Ascending aorta (tissue), 2 donors: ENCODE measurements around the gene PLPP2. TPM values are rescaled to one million over a fixed set of nuclear protein-coding genes. Genes with fewer than 3 reads are reported as not detected.

Source experiments
- DNase-seq, 2 donors: peaks; one replicate each; pipeline ENCODE4 v3.0.0-alpha.2; 2019; ENCODE audit warnings: low spot score in 2 of 2
- H3K27ac ChIP-seq, 2 donors: fragments of 200-600 bp; sonication (generic); one replicate each; pipeline ENCODE4 v1.5.1; 2016 to 2017; ENCODE audit warnings: mild to moderate bottlenecking in 1 of 2
- H3K27me3 ChIP-seq: fragments of 200-600 bp; sonication (generic); one replicate; pipeline ENCODE4 v1.5.1; 2017
- H3K36me3 ChIP-seq, 2 donors: fragments of 200-600 bp; sonication (generic); one replicate each; pipeline ENCODE4 v1.5.1; 2016
- H3K4me1 ChIP-seq, 2 donors: fragments of 200-600 bp; sonication (generic); one replicate each; pipeline ENCODE4 v1.5.1; 2016 to 2017; ENCODE audit warnings: mild to moderate bottlenecking in 1 of 2
- H3K4me3 ChIP-seq, 2 donors: fragments of 200-600 bp; sonication (generic); one replicate each; pipeline ENCODE4 v1.5.1; 2016 to 2017; ENCODE audit warnings: mild to moderate bottlenecking in 1 of 2
- H3K9me3 ChIP-seq, 2 donors: fragments of 200-600 bp; sonication (generic); one replicate each; pipeline ENCODE4 v1.5.1; 2016
- CTCF ChIP-seq, 3 experiments: fragments of 200-600 bp in 2 of 3; fragments of 450-650 bp in 1 of 3; sonication (generic) in 2 of 3; IDR thresholded peaks; one replicate each; pipeline ENCODE4 v1.5.1; 2016 to 2019; ENCODE audit warnings: antibody characterized with exemption in 3 of 3, mild to moderate bottlenecking in 1 of 3, moderate library complexity in 1 of 3
- intact Hi-C: fragments of 100-400 bp; cut with DNase I; formaldehyde crosslinking; loops from one replicate; pipeline ENCODE4 v1.15.1; 2023
- total RNA-seq: library from RNA; depleted of rRNA; stranded (reverse); fragments of >200 nt; gene quantifications from one replicate; pipeline ENCODE4 v1.1.0, GENCODE V29; 2016

Gene PLPP2
- total RNA-seq, 1 donor from 2014 or later, result 55.3 TPM

GRCh38 chr19:282501-282900 is 8.7 kb downstream of the PLPP2 start:
- intact Hi-C loops, result no loop called here
- H3K36me3 ChIP-seq, result no peaks in the 10 kb centered on the region
- DNase-seq, result no peak
- H3K9me3 ChIP-seq, result no peaks in the 10 kb centered on the region
- no peaks in the 10 kb centered on the region for H3K27me3 ChIP-seq
- TF ChIP-seq CTCF (IDR thresholded peaks at IDR 0.05), result no peak
- H3K27ac ChIP-seq, result no peak overlapping the region
- H3K4me3 ChIP-seq, result no peak overlapping the region
- no peaks in the 10 kb centered on the region for H3K4me1 ChIP-seq

GRCh38 chr19:281992-282391 is 9.2 kb downstream of the PLPP2 start:
- intact Hi-C loops, result no loop called here
- Histone ChIP-seq H3K36me3 (no peaks in the 10 kb centered on the region), H3K27me3 (no peaks in the 10 kb centered on the region), H3K4me3 (no peak overlapping the region), H3K9me3 (no peaks in the 10 kb centered on the region), H3K4me1 (no peaks in the 10 kb centered on the region), H3K27ac (no peak overlapping the region)
- TF ChIP-seq CTCF (IDR thresholded peaks at IDR 0.05), result no peak
- DNase-seq, result no peak

- H3K27ac ChIP-seq, result no peak overlapping the region
- H3K36me3 ChIP-seq, result no peaks in the 10 kb centered on the region
- H3K9me3 ChIP-seq, result no peaks in the 10 kb centered on the region
- no peak overlapping the region for H3K4me3 ChIP-seq
- intact Hi-C loops, result no loop called here
- no peak for TF ChIP-seq CTCF (IDR thresholded peaks at IDR 0.05)
- H3K27me3 ChIP-seq, result no peaks in the 10 kb centered on the region
- H3K4me1 ChIP-seq, result no peaks in the 10 kb centered on the region
- DNase-seq, result no peak
These were observed 9.9 kb downstream of the PLPP2 start for GRCh38 chr19:281156-281853.

GRCh38 chr19:280541-281009 is 10.6 kb downstream of the PLPP2 start:
- Histone ChIP-seq H3K9me3 (no peaks in the 10 kb centered on the region), H3K4me1 (no peaks in the 10 kb centered on the region), H3K27me3 (no peaks in the 10 kb centered on the region), H3K36me3 (no peaks in the 10 kb centered on the region), H3K27ac (no peak overlapping the region), H3K4me3 (no peak overlapping the region)
- DNase-seq, result no peak
- intact Hi-C loops, result no loop called here
- TF ChIP-seq CTCF (IDR thresholded peaks at IDR 0.05), result no peak

- no peak for DNase-seq
- H3K9me3 ChIP-seq, result no peaks in the 10 kb centered on the region
- no peaks in the 10 kb centered on the region for H3K4me1 ChIP-seq
- no peak overlapping the region for H3K4me3 ChIP-seq
- intact Hi-C loops, result no loop called here
- no peaks in the 10 kb centered on the region for H3K27me3 ChIP-seq
- H3K27ac ChIP-seq, result no peak overlapping the region
- H3K36me3 ChIP-seq, result no peaks in the 10 kb centered on the region
- TF ChIP-seq CTCF (IDR thresholded peaks at IDR 0.05), result no peak
These were observed 11.5 kb downstream of the PLPP2 start for GRCh38 chr19:279656-280055.

- TF ChIP-seq CTCF (IDR thresholded peaks at IDR 0.05), result no peak
- H3K27me3 ChIP-seq, result no peaks in the 10 kb centered on the region
- intact Hi-C loops, result no loop called here
- no peak overlapping the region for H3K4me3 ChIP-seq
- no peak overlapping the region for H3K27ac ChIP-seq
- no peak for DNase-seq
- H3K36me3 ChIP-seq, result no peaks in the 10 kb centered on the region
- no peaks in the 10 kb centered on the region for H3K9me3 ChIP-seq
- no peaks in the 10 kb centered on the region for H3K4me1 ChIP-seq
These were observed 12.0 kb downstream of the PLPP2 start for GRCh38 chr19:279231-279630.
